H1 (cell line): ENCODE results near the gene UNC119.

Source experiments
- CTCF ChIP-seq, 3 experiments: IDR thresholded peaks; 1 replicate in 2 of 3; 2 replicates in 1 of 3; pipeline versions ENCODE4 v1.5.1 to v1.6.1; 2011; ENCODE audit warnings: low read length in 3 of 3, mild to moderate bottlenecking in 3 of 3, inconsistent platforms in 2 of 3, low read depth in 1 of 3, moderate library complexity in 1 of 3; ENCODE audit not compliant: insufficient read depth in 1 of 3; ENCODE audit errors: control extremely low read depth in 1 of 3
- EP300 ChIP-seq, 2 experiments: IDR thresholded peaks; 1 replicate in 1 of 2; 2 replicates in 1 of 2; pipeline ENCODE4 v1.6.1; 2011 to 2012; ENCODE audit warnings: low read depth in 2 of 2, low read length in 2 of 2, mild to moderate bottlenecking in 2 of 2, borderline replicate concordance in 1 of 2, inconsistent platforms in 1 of 2, moderate library complexity in 1 of 2
- JUN ChIP-seq: IDR thresholded peaks from 2 replicates; pipeline ENCODE4 v1.6.1; 2011; ENCODE audit warnings: low read depth, mild to moderate bottlenecking, improper control_type of control experiment, low read length
- POLR2A ChIP-seq, 2 experiments: IDR thresholded peaks; 1 replicate in 1 of 2; 2 replicates in 1 of 2; pipeline ENCODE4 v1.6.1; 2011; ENCODE audit warnings: low read depth in 2 of 2, low read length in 2 of 2, mild to moderate bottlenecking in 2 of 2; ENCODE audit errors: control extremely low read depth in 1 of 2
- RAD21 ChIP-seq, 2 experiments: IDR thresholded peaks in 1 of 2; conservative IDR thresholded peaks in 1 of 2; 2 replicates each; pipeline ENCODE4 v1.6.1; 2011; ENCODE audit warnings: low read depth in 2 of 2, low read length in 2 of 2, improper control_type of control experiment in 1 of 2, inconsistent platforms in 1 of 2, mild to moderate bottlenecking in 1 of 2, moderate library complexity in 1 of 2
- SRF ChIP-seq: IDR thresholded peaks from 2 replicates; pipeline ENCODE4 v1.6.1; 2011; ENCODE audit warnings: mild to moderate bottlenecking, low read depth, low read length, moderate library complexity
- YY1 ChIP-seq: IDR thresholded peaks from 2 replicates; pipeline ENCODE4 v1.6.1; 2011; ENCODE audit warnings: low read depth, mild to moderate bottlenecking, low read length
- TF ChIP-seq, protein P1 (sequence below): IDR thresholded peaks from 2 replicates; pipeline ENCODE4 v1.6.1; 2012; ENCODE audit warnings: inconsistent platforms

GRCh38 chr17:28528327-28529012 is 24.0 kb downstream of the UNC119 start:
- TF ChIP-seq CTCF (IDR thresholded peaks at IDR 0.05; ENCODE audit: control extremely low read depth in 1 of 3, insufficient read depth in 1 of 3, low read depth in 1 of 3, low read length in 3 of 3) (no peak), POLR2A (IDR thresholded peaks at IDR 0.05; ENCODE audit: control extremely low read depth in 1 of 2, low read depth in 2 of 2, low read length in 2 of 2) (no peak), YY1 (no peak), SRF (no peak), JUN (no peak), RAD21 (IDR thresholded peaks at IDR 0.05 in 1 of 2, conservative IDR thresholded peaks at IDR 0.05 in 1 of 2; ENCODE audit: low read depth in 2 of 2, low read length in 2 of 2) (no peak), EP300 (IDR thresholded peaks at IDR 0.05; ENCODE audit: borderline replicate concordance in 1 of 2, low read depth in 2 of 2, low read length in 2 of 2) (no peak)
- TF ChIP-seq, protein P1, sequence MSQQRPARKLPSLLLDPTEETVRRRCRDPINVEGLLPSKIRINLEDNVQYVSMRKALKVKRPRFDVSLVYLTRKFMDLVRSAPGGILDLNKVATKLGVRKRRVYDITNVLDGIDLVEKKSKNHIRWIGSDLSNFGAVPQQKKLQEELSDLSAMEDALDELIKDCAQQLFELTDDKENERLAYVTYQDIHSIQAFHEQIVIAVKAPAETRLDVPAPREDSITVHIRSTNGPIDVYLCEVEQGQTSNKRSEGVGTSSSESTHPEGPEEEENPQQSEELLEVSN: no peak
